Measurements from ENCODE around the gene ASMT.

DNA sequence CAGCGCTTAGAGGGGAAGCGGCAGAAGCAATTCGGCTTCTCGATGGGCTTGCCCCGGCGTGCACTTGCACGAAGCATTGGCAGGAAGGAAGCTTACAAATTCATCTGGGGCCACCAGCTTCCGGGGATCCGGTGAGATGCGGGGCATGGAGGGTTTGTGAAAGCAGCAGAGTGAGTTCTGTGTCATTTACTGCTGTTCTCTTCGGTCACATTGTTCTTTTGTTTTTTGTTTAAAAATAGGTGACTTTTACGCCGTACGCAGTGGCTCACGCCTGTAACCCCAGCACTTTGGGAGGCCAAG, 47.0 kb downstream of the ASMT start:
- TF ChIP-seq, protein P1, sequence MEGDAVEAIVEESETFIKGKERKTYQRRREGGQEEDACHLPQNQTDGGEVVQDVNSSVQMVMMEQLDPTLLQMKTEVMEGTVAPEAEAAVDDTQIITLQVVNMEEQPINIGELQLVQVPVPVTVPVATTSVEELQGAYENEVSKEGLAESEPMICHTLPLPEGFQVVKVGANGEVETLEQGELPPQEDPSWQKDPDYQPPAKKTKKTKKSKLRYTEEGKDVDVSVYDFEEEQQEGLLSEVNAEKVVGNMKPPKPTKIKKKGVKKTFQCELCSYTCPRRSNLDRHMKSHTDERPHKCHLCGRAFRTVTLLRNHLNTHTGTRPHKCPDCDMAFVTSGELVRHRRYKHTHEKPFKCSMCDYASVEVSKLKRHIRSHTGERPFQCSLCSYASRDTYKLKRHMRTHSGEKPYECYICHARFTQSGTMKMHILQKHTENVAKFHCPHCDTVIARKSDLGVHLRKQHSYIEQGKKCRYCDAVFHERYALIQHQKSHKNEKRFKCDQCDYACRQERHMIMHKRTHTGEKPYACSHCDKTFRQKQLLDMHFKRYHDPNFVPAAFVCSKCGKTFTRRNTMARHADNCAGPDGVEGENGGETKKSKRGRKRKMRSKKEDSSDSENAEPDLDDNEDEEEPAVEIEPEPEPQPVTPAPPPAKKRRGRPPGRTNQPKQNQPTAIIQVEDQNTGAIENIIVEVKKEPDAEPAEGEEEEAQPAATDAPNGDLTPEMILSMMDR (IDR thresholded peaks at IDR 0.05), result no peak
- TF ChIP-seq POLR2A (IDR thresholded peaks at IDR 0.05), result no peak

All from testis (tissue), 2 donors.